HepG2 (cell line): ENCODE measurements around the gene AUH. TPM values are rescaled to one million over a fixed set of nuclear protein-coding genes. Genes with fewer than 3 reads are reported as not detected.

ENCODE experiments used
- HOXA3 ChIP-seq: sonication (generic); formaldehyde crosslinking; IDR thresholded peaks from 2 replicates; pipeline ENCODE4 v1.5.0; 2020; ENCODE audit warnings: missing genetic modification reagents
- PCBP1 ChIP-seq: fragments of 200-400 bp; formaldehyde crosslinking; IDR thresholded peaks from 2 replicates; pipeline ENCODE4 v1.6.1; 2017; ENCODE audit warnings: mild to moderate bottlenecking, low read depth, low read length, borderline replicate concordance
- REPIN1 ChIP-seq: sonication (generic); formaldehyde crosslinking; IDR thresholded peaks from 2 replicates; pipeline ENCODE4 v1.8.0; 2022; ENCODE audit warnings: missing genetic modification reagents, low read depth, mild to moderate bottlenecking, borderline replicate concordance
- SMAD3 ChIP-seq: sonication (generic); formaldehyde crosslinking; IDR thresholded peaks from 2 replicates; pipeline ENCODE4 v1.4.0; 2020; ENCODE audit warnings: missing genetic modification reagents
- ZNF180 ChIP-seq: sonication (generic); formaldehyde crosslinking; IDR thresholded peaks from 2 replicates; pipeline ENCODE4 v1.4.0; 2020; ENCODE audit warnings: low read depth, missing genetic modification reagents, borderline replicate concordance
- ZNF841 ChIP-seq: sonication (generic); formaldehyde crosslinking; IDR thresholded peaks from 2 replicates; pipeline ENCODE4 v1.8.1; 2023; ENCODE audit warnings: missing genetic modification reagents, borderline replicate concordance
- polyA plus RNA-seq, 8 experiments: library from polyadenylated mRNA; depleted of rRNA in 3 of 8; stranded (reverse) in 7 of 8; unstranded in 1 of 8; fragments of >200 nt; fragmentation: Illumina TruSeq in 4 of 8; extraction: Trizol in 4 of 8; gene quantifications; 2 replicates each; pipeline versions ENCODE4 v1.2.1 to v1.2.3, GENCODE V29; 2011 to 2016; ENCODE audit warnings: low read depth in 4 of 8, missing spikeins in 1 of 8, mixed read lengths in 1 of 8; ENCODE audit not compliant: insufficient read depth in 1 of 8
- total RNA-seq, 5 experiments: library from RNA; depleted of rRNA; stranded (reverse); fragments of >200 nt; fragmentation: Illumina TruSeq; extraction: Trizol; gene quantifications; 2 replicates each; pipeline ENCODE4 v1.2.3, GENCODE V29; 2016; ENCODE audit warnings: low read depth in 1 of 5
- TF ChIP-seq, protein P1 (sequence below): sonication (generic); formaldehyde crosslinking; IDR thresholded peaks from 2 replicates; pipeline ENCODE4 v1.5.1; 2020; ENCODE audit warnings: missing genetic modification reagents, mild to moderate bottlenecking, borderline replicate concordance
- TF ChIP-seq, protein P2 (sequence below): IDR thresholded peaks from 2 replicates; pipeline ENCODE4 v1.6.1; 2018; ENCODE audit warnings: missing genetic modification reagents, mild to moderate bottlenecking, missing compliant biosample characterization
- TF ChIP-seq, protein P3 (sequence below): sonication (generic); formaldehyde crosslinking; IDR thresholded peaks from 2 replicates; pipeline ENCODE4 v1.5.1; 2020; ENCODE audit warnings: mild to moderate bottlenecking, missing genetic modification reagents, borderline replicate concordance

AUH gene
- total and polyA plus RNA-seq, 2 of the 13 experiments (the other 11 are each of a cell fraction or from before 2014, with no cell fraction given) = 25.8 to 31.9 TPM

GRCh38 chr9:91246846-91247245, 114.9 kb downstream of the AUH start (continued):
- no peak for TF ChIP-seq ZNF180 (CRISPR knock-in tag)
- TF ChIP-seq ZNF841 (CRISPR knock-in tag) = no peak
- TF ChIP-seq, protein P1, sequence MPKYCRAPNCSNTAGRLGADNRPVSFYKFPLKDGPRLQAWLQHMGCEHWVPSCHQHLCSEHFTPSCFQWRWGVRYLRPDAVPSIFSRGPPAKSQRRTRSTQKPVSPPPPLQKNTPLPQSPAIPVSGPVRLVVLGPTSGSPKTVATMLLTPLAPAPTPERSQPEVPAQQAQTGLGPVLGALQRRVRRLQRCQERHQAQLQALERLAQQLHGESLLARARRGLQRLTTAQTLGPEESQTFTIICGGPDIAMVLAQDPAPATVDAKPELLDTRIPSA (CRISPR knock-in tag) = no peak
- TF ChIP-seq, protein P2, sequence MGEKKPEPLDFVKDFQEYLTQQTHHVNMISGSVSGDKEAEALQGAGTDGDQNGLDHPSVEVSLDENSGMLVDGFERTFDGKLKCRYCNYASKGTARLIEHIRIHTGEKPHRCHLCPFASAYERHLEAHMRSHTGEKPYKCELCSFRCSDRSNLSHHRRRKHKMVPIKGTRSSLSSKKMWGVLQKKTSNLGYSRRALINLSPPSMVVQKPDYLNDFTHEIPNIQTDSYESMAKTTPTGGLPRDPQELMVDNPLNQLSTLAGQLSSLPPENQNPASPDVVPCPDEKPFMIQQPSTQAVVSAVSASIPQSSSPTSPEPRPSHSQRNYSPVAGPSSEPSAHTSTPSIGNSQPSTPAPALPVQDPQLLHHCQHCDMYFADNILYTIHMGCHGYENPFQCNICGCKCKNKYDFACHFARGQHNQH (CRISPR knock-in tag) = no peak
- TF ChIP-seq HOXA3 = no peak
- no peak for TF ChIP-seq PCBP1
- TF ChIP-seq REPIN1 (CRISPR knock-in tag) = no peak
- no peak for TF ChIP-seq SMAD3 (CRISPR knock-in tag)
- TF ChIP-seq, protein P3, sequence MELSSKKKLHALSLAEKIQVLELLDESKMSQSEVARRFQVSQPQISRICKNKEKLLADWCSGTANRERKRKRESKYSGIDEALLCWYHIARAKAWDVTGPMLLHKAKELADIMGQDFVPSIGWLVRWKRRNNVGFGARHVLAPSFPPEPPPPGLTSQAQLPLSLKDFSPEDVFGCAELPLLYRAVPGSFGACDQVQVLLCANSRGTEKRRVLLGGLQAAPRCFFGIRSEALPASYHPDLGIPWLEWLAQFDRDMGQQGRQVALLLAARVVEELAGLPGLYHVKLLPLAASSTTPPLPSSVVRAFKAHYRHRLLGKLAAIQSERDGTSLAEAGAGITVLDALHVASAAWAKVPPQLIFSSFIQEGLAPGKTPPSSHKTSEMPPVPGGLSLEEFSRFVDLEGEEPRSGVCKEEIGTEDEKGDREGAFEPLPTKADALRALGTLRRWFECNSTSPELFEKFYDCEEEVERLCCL = no peak
- TF ChIP-seq, all 625 proteins: peak for 0
